Mucosa of descending colon (tissue), 3 donors: Measurements from ENCODE around the gene TTC33. TPM values are rescaled to one million over a fixed set of nuclear protein-coding genes. Genes with fewer than 3 reads are reported as not detected.
A peak's percentile ranks its signal among the peaks of the same experiment; 100 is the strongest.

ENCODE experiments used
- ATAC-seq: fragments of 200-7000 bp; cut with Tn5 transposase; one replicate; pipeline ENCODE4 v1.9.1; 2020; ENCODE audit warnings: mild to moderate bottlenecking, moderate library complexity
- DNase-seq, 3 donors: peaks; one replicate each; pipeline ENCODE4 v3.0.0-alpha.2; 2020
- H3K36me3 ChIP-seq: fragments of 200-600 bp; one replicate; pipeline ENCODE4 v1.8.0; 2021; ENCODE audit warnings: low read depth, mild to moderate bottlenecking
- H3K4me1 ChIP-seq: fragments of 200-600 bp; one replicate; pipeline ENCODE4 v1.8.0; 2021; ENCODE audit warnings: low read depth, mild to moderate bottlenecking
- H3K4me3 ChIP-seq: fragments of 200-600 bp; one replicate; pipeline ENCODE4 v1.8.0; 2021; ENCODE audit warnings: mild to moderate bottlenecking
- H3K9me3 ChIP-seq: fragments of 200-600 bp; one replicate; pipeline ENCODE4 v1.8.0; 2021; ENCODE audit warnings: mild to moderate bottlenecking
- CTCF ChIP-seq: fragments of 200-600 bp; IDR thresholded peaks from one replicate; pipeline ENCODE4 v1.8.0; 2022; ENCODE audit warnings: antibody characterized with exemption, mild to moderate bottlenecking
- intact Hi-C, 2 donors: fragments of 100-400 bp; cut with DNase I in 1 of 2; cut with micrococcal nuclease in 1 of 2; formaldehyde crosslinking; loops; one replicate each; pipeline versions ENCODE4 v1.11.0 to v1.11.1; 2022; cut with DNase I, micrococcal nuclease
- total RNA-seq, 3 donors: library from RNA; stranded (reverse); fragmentation: NEBNext Ultra II Directional in 2 of 3; extraction: Animal tissue kit (Norgen Biotek cat#: 25700) in 2 of 3; gene quantifications; one replicate each; pipeline versions ENCODE4 v1.2.1 to v1.2.4, GENCODE V29; 2021 to 2023
- donor health status: DM: no; HTN: no; CAD: no; lungs with moderate emphysema.
- donor health status: DM: no; HTN: no; CAD: no.
- donor health status: DM: no; HTN: yes; CAD: no.

TTC33 gene
- total RNA-seq, 3 donors from 2014 or later, result 15.1 to 22.6 (median 17.2) TPM

- no peak overlapping the region for H3K4me3 ChIP-seq
- intact Hi-C loops, result no loop called here
- H3K9me3 ChIP-seq, result no peaks in the 10 kb centered on the region
- no peak for TF ChIP-seq CTCF
- DNase-seq (no peak), ATAC-seq (peak; percentile 91)
- no peaks in the 10 kb centered on the region for H3K4me1 ChIP-seq
- no peaks in the 10 kb centered on the region for H3K36me3 ChIP-seq
Measured at GRCh38 chr5:40615586-40616170, 140.1 kb downstream of the TTC33 start.

- ATAC-seq, result no peak
- Histone ChIP-seq H3K4me3 (no peak overlapping the region), H3K9me3 (no peaks in the 10 kb centered on the region), H3K4me1 (no peaks in the 10 kb centered on the region), H3K36me3 (no peaks in the 10 kb centered on the region)
- no peak for TF ChIP-seq CTCF
- DNase-seq, result no peak
- intact Hi-C loops, result no loop called here
Measured at GRCh38 chr5:40614923-40615585, 140.7 kb downstream of the TTC33 start.

GRCh38 chr5:40614466-40614865 lies 141.3 kb downstream of the TTC33 start:
- no peak overlapping the region for H3K4me3 ChIP-seq
- DNase-seq, result no peak
- intact Hi-C loops, result no loop called here
- TF ChIP-seq CTCF, result no peak
- ATAC-seq, result no peak
- H3K4me1 ChIP-seq, result no peaks in the 10 kb centered on the region
- no peaks in the 10 kb centered on the region for H3K36me3 ChIP-seq
- H3K9me3 ChIP-seq, result no peaks in the 10 kb centered on the region

GRCh38 chr5:40607202-40607601 lies 148.6 kb downstream of the TTC33 start:
- Histone ChIP-seq H3K4me1 (no peaks in the 10 kb centered on the region), H3K36me3 (no peaks in the 10 kb centered on the region), H3K9me3 (no peaks in the 10 kb centered on the region), H3K4me3 (no peak overlapping the region)
- intact Hi-C loops, result no loop called here
- no peak for TF ChIP-seq CTCF
- no peak for DNase-seq
- ATAC-seq, result no peak

GRCh38 chr5:40606077-40606765 lies 149.5 kb downstream of the TTC33 start:
- H3K9me3 ChIP-seq, result no peaks in the 10 kb centered on the region
- intact Hi-C loops, result no loop called here
- ATAC-seq, result no peak
- TF ChIP-seq CTCF, result no peak
- no peak for DNase-seq
- H3K4me3 ChIP-seq, result no peak overlapping the region
- no peaks in the 10 kb centered on the region for H3K36me3 ChIP-seq
- H3K4me1 ChIP-seq, result no peaks in the 10 kb centered on the region
